Posterior vena cava (tissue), 2 donors: ENCODE data around the gene DEDD. TPM values are rescaled to one million over a fixed set of nuclear protein-coding genes. Genes with fewer than 3 reads are reported as not detected.
A peak's percentile ranks its signal among the peaks of the same experiment; 100 is the strongest.

ENCODE experiments used
- DNase-seq: peaks from one replicate; pipeline ENCODE4 v3.0.0-alpha.2; 2020; ENCODE audit warnings: low spot score
- intact Hi-C, 2 donors: fragments of 100-400 bp; cut with DNase I; formaldehyde crosslinking; loops; one replicate each; pipeline versions ENCODE4 v1.14.1 to v1.14.2; 2022 to 2023
- long read RNA-seq, 2 donors: library from polyadenylated mRNA; unstranded; transcript quantifications; one replicate each; pipeline ENCODE4 v2.0.0, GENCODE V29; 2020 to 2021
- total RNA-seq, 2 donors: library from RNA; stranded (reverse); fragmentation: NEBNext Ultra II Directional; extraction: Animal tissue kit (Norgen Biotek cat#: 25700); gene quantifications; one replicate each; pipeline ENCODE4 v1.2.1, GENCODE V29; 2021
- donor health status: DM: yes; HTN: yes; CAD: no.
- donor health status: DM: yes; HTN: yes; CAD: no.

The DEDD gene, protein sequence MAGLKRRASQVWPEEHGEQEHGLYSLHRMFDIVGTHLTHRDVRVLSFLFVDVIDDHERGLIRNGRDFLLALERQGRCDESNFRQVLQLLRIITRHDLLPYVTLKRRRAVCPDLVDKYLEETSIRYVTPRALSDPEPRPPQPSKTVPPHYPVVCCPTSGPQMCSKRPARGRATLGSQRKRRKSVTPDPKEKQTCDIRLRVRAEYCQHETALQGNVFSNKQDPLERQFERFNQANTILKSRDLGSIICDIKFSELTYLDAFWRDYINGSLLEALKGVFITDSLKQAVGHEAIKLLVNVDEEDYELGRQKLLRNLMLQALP
- total RNA-seq = 10 to 100 TPM; 32.1 to 35.8 TPM
- long read RNA-seq, donor 1, transcript DEDD-202 (6 exons, 2,345 nt) = major isoform, 7 of 12 reads
- long read RNA-seq, donor 1, partial matches to known transcripts = 3 of 12 reads
- long read RNA-seq, donor 1, other reads (novel, unspliced or antisense) = 2 of 12 reads
- long read RNA-seq, donor 2, transcript DEDD-202 (6 exons, 2,345 nt) = major isoform, 29 of 45 reads
- long read RNA-seq, donor 2, transcript DEDD-203 (6 exons, 2,300 nt) = minor isoform, 12 of 45 reads
- long read RNA-seq, donor 2, partial matches to known transcripts = 2 of 45 reads
- long read RNA-seq, donor 2, other reads (novel, unspliced or antisense) = 1 of 45 reads

DNA sequence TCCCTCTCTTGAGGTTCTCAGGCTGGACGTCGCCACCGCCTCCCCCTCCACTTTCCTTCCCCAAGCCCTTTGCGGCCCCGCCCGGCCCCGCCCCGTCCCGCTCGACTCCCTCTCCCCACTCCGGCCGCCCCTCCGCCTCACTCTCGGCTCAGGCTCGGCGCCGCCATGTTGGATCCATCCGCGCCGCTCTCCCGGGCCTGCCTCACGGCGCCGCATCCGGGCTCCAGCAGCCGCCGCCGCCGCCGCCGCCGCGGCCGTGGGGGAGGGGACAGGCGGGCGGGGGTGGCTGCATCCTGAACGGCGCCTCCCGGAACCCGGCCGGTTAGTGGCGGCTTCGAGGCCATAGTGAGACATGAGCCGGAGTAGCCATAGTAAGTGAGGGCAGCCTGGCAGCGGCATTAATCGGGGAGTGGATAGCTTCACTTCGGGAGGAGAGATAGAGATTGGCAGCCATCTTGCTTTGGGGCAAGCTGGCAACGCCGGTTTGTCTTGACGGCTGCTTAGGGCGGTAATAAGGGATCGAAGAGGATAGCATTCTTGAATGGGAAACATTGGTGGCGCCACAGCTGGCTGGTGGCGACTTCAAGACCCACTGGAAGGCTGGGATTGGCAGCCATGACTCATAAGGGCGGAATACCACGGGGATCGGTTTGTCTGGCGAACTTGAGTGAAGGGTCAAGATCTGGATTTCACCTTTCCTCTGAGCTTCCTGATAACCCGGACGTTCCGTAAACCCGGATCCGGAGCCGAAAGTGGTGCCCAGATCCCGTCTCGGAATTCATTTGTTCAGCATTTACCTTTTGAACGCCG lies at the start of gene DEDD:
Gene DEDD, minus strand, starts transcription at position 258 of the 810 bp plus-strand sequence. CDS start 8,205 bp downstream, outside the sequence.
- intact Hi-C loops = no loop called here
- DNase-seq = peak; percentile 98

DNA sequence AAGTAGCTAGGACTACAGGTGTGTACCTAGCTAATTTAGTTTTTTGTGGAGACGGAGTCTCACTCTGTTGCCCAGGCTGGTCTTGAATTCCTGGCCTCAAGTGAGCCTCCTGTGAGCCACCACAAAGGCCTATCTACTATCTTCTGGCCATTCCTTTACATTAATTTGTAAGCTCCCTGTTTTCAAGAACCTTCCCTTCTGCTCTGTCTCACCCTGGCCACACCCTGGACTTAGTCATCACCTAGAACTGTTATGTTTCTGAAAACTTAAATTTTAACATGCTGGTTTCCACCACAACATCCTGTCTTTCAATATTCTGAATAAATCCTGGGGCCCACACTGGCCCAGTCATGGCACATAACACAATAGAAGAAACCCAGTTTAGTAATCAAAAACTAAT lies 49.7 kb upstream of the DEDD start:
- DNase-seq = peak; percentile 31
- intact Hi-C loops = no loop called here

GRCh38 chr1:161180639-161181038 lies 48.2 kb upstream of the DEDD start:
- intact Hi-C loops = no loop called here
- DNase-seq = no peak

- no peak for DNase-seq
Observed at GRCh38 chr1:161179698-161180097, 47.2 kb upstream of the DEDD start.

GRCh38 chr1:161177936-161178244 lies 45.4 kb upstream of the DEDD start:
- no peak for DNase-seq
- intact Hi-C loops = no loop called here

More at GRCh38 chr1:161179698-161180097, 47.2 kb upstream of the DEDD start:
- intact Hi-C loops = no loop called here

DNA sequence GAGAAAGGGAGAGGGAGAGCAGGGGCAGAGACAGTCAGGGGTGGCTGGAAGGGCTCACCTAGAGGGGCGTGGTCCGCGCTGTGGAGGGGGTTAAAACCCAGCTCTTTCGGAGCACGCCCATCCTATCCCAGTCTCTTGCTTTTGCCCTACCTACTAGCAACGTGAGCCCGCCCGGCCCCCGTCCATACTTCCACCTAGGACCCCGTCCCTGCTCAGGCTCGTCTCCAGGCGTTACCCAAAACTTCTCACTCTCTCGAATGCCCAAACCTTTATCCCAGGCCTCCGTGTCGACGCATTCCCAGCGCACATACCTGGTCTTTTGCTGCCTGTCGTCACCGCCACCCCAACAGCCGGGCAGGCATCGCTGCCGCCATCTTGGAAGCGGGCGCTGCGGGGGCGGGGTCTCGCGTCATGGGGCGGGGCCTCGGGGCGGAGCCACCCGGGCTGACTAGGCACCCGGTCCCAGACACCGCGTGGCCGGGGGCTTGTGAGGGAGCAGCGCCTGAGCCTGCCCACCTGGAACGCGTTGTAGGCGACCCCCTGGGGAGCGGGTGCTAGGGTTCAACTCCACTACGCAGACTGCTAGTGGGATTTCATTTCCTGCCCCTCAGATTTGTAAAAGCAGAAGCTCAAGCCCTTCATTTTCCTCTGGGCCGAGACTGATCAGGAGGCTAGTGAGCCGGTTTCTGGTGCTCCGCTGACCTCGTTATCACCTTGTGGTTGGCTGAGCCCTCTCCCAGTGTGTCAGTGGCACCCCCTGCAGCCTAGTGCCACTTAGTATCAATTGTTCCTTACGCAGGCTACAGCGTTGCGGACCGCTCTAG lies 44.9 kb upstream of the DEDD start, which contains the start of gene B4GALT3:
Gene B4GALT3, minus strand, starts transcription at position 396 of the 824 bp plus-strand sequence. CDS start 1,447 bp downstream, outside the sequence.
- intact Hi-C loops = no loop called here
- DNase-seq = peak; percentile 96

DNA sequence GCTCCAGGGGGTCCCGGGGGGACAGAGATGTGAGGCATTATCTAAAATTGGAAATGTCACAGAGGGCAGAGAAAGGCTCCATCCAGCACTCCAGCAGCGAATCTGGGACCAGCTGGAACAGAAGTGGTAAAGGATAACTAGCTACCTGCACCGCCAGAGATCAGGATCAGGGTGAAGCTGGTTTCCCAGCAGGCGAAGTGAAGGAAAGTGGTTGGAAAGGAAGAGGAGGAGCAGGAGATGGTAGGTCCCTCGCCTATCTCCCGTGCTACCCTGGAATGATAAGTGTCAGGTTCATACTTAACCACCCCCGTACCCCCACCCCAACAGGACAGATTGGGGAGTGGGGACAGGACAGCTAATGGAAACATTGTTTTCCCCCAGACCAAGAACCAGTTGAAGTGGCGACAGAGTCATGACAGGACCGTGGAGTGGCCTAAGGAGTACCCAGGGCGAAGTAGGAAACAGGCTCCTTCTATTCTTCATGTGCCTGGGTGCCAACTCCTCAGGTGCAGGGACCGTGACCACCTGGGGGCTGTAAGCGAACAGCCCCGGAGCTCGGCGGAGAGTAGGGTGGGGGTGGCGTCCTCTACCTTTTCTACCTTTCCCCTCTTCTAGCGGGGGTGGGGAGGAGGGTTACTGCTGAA lies 44.1 kb upstream of the DEDD start:
- intact Hi-C loops = no loop called here
- peak; percentile 54 for DNase-seq

DNA sequence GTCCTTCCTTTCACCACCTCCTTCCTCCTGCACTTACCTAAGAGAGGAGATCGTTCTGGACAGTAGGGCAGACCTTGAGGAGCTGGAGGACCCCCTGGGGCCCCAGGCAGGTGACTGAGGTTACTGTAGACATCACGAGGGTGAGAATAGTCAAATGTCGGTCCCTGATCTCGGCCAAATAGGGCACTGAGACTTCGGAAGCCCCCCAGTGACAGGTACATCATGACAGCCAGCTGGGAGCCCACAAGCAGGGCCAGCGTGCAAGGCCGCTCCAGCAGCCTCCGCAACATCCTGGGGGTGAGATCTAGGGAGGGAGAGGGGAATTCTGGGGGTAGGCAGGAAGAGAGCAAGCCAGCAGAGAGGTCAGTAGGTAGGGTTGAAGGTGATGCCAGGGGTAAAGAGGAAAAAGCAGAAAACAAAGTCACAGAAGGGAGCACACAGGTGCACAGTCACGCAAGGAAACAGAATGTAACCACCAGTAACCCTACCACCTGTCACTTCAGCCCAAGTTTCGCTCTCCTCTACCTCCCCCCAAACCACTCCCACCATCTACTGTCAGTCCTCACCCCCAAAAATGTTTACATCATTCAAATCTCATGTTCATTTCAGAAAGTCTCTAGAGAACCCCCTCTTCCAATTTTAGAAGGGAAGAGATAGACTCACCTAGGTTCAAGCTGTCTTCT lies 43.4 kb upstream of the DEDD start:
- intact Hi-C loops = loop anchor here in 1 of 2 donors (1.0 kb wide), 1 partner anchor 28 kb away; no protein-coding TSS in a partner anchor
- peak; percentile 73 for DNase-seq

GRCh38 chr1:161174911-161175310 lies 42.4 kb upstream of the DEDD start:
- peak; percentile 75 for DNase-seq
- intact Hi-C loops = loop anchor here in 1 of 2 donors (1.0 kb wide), 1 partner anchor 27 kb away; no protein-coding TSS in a partner anchor

DNA sequence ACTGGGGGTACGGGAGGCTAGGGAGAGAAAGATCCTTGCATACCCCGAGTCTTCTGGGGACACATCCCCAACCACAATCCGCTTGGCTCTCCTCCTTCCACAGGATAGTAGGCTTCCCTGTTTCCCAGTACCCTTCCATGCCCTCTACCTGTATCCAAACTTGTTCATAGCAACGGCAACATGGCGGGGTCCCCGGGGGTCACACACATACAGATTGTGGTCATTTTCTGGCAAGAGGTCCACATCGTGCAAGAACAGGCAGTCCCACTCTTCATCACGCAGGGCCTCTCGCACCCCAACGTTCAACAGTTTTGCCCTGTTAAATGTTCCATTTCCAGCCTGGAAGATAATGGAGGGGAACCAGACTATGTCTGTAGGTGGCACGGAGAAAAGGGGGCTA lies 41.2 kb upstream of the DEDD start:
- intact Hi-C loops = no loop called here
- peak; percentile 65 for DNase-seq

DNA sequence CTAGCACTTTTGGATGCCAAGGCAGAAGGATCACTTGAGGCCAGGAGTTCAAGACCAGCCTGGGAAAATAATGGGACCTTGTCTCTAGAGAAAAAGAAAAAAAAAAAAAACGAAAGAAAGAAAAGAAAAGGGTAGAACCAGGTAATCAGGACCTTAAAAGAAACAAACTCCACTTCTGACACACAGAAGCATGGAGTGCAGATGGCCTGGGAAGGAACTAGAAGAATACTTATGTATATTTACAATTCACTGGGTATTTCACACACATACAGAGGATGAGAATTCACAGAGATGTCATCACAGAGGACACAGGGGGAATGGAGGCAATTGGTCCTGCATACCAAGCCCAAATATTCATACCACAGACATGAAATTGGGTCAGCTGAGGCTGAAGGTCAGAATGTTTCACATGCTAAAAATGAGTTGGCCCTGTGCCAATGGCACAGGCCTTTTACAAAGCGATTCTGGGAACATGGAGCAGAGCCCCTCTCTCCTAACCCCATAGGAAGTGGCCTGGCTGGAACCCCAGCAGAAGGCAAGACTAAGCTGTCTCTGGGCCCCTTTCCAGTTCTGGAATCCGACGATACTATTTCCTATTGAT lies 40.4 kb upstream of the DEDD start:
- intact Hi-C loops = no loop called here
- peak; percentile 82 for DNase-seq

GRCh38 chr1:161172349-161172748 lies 39.9 kb upstream of the DEDD start:
- no peak for DNase-seq
- intact Hi-C loops = no loop called here

DNA sequence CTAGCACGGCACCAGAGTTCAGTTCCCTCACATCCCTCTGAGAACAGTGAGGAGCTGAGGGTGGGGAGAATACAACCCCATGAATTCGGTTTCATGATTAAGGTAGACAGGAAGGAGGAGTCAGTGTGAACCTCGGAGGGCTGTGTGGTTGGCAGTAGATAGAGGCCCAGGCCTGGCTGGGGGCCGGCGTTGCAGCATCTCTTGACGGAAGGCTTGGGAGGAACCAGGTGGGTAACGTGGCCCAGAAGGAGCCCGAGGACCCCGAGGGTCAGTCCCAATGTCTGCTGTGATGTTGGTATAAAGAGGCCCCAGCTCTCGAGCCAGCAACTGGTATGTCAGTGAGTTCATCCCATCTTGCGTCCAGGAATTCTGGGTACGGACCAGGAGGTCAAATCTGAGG lies 39.2 kb upstream of the DEDD start:
- intact Hi-C loops = no loop called here
- peak; percentile 65 for DNase-seq

- intact Hi-C loops = no loop called here
- DNase-seq = no peak
Observed at GRCh38 chr1:161171191-161171590, 38.7 kb upstream of the DEDD start.

- intact Hi-C loops = no loop called here
Observed at GRCh38 chr1:161168906-161169305, 36.4 kb upstream of the DEDD start.

GRCh38 chr1:161166669-161167548 lies 34.4 kb upstream of the DEDD start:
- DNase-seq = peak; percentile 78
- intact Hi-C loops = no loop called here

More at GRCh38 chr1:161168906-161169305, 36.4 kb upstream of the DEDD start:
- peak; percentile 70 for DNase-seq
